UCSD-AML1 (cell line): Measurements from ENCODE around the gene VAV2.
"Not testable (repeated sequence)": the region's sequence is repeated elsewhere in the genome, so short reads cannot be mapped to it uniquely, and the experiment has no call there.

Experiments
- DNase-seq: peaks from one replicate; lab custom pipeline; 2025; ENCODE audit not compliant: unreplicated experiment; lab: John Stamatoyannopoulos, UW

VAV2 gene

DNA sequence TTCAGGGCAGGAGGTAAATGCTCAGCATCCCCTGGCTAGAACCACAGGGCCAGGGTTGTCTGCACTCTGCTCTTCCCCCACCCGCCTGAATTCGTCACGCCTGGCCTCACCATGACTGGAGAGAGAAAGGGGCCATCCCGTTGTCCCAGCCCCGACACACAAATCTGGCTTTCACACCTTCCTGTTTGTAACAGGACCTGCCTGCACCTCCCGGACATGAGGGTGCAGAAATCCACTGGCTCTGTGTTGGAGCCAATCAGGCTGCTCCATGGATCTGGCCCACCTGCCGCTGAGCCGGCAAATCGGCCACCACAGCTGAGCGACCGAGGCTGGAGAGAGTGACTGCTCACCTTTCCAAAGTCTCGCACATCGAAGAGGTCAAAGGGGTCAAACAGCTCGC lies 53.4 kb downstream of the VAV2 start:
- DNase-seq = no peak

DNA sequence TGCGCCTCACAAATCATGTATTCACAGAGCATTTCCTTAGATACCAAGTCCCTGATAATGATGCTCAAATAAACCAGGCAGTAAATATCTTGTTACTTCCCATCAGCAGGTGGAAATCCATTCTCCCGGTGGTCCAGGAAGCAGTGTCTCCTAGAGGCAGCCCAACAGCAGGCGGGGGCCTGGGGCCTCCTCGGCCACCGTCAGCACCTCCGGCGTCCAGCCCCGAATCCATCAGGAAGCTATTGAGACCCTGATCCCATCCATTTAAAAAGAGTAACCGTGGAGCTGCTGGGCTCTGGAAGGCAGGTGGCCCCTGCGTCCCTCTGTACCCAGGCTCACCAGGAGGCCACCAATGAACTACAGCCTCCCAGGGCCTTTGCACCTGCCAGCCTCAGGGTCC lies 54.0 kb downstream of the VAV2 start:
- DNase-seq = no peak

DNA sequence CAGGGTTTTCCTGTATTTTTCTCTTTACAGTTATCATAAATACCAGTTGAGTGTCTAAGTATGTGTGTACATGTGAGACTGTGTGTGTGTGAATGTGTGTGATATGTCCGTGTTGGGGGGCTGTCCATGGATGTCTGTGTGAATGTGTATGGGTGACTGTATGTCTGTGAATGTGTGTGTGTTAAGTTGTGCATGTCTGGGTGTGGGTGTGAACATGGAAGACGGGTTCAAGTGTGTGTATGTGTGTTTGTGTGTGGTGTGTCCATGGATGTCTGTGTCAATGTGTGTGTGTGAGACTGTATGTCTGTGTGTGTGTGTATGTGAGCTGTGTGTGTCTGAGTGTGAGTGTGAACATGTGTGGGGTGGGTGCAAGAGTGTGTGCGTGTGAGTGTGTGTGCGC lies 55.0 kb downstream of the VAV2 start:
- DNase-seq = no peak

DNA sequence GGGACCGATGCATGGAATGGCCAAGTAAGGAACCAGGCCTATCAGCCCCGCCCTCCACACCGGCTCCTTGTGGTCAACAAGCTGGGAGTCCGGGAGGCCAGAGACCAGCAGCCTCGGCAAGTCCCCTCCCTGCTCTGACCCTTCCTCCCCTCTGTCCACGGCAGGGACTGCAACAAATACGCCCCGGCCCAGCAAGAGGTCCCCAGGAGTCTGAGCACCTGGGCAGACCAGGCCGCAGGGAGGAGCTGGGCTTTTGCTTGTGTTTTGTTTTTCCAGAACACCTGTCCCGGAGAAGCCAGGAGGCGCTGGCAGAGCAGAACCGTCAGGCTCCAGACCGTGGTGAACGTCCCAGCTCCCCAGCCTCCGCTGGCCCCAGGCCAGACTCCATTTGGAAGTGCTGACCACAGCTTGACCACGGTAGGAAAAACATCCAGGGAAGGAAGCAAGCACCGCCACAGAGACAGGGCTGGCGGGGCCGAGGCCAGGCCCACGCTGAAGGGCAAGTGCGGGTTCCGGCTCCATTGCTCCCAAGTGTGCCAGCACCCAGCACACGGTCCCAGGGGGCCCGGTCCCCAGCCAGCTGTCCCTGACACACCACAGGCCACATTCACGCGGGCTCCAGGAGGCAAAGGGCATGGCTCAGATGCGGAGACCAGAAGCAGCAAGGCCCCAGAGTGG lies 56.7 kb downstream of the VAV2 start:
- no peak for DNase-seq

DNA sequence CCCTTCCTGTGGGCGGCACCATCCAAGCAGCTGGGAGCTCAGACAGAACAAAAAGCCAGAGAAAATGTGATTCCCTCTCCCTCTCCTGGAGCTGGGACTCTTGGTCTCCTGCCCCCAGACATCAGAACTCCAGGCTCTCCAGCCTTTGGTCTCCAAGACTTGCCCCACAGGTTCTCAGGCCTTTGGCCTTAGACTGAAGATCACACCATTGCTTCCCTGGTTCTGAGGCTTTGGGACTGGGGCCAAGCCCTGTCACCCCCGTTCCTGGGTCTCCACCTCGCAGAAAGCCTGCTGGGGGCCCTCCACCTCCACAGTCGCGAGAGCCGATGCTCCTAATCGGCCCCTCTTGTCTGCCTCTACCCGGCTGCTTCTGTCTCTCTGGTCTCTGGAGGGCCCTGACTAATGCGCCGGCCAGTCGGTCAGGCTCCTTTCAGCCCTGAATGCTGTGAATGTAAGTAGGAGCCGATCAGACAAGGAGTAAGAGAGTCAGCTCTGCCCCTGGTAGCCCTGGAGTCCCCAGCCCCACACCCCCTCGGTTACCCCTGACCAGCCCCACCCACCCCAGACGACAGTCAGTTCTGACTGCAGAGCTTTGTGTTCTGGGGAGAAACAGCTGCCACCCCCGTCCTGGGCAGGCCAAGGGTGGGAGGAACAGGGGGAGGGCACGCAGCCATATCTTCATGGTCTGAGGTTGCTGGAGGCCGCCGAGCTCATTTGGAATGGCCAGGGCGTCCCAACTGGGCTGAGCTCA lies 57.5 kb downstream of the VAV2 start:
- no peak for DNase-seq

DNA sequence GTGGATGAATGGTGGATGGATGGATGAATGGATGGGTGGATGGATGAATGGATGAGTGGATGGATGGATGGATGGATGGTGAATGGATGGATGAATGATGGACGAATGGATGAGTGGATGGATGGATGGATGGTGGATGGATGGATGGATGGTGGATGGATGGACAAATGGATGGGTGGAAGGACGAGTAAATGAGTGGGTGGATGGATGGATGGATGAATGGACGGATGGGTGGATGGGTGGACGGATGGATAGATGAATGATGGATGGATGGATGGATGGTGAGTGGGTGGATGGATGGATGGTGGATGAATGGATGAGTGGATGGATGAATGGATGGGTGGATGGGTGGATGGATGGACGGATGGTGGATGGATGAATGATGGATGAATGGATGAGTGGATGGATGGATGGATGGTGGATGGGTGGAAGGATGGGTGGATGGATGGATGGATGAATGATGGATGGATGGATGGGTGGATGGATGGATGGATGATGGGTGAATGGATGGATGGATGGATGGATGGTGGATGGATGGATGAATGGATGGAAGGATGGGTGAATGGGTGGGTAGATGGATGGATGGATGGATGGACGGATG lies 58.6 kb downstream of the VAV2 start:
- DNase-seq = no peak

DNA sequence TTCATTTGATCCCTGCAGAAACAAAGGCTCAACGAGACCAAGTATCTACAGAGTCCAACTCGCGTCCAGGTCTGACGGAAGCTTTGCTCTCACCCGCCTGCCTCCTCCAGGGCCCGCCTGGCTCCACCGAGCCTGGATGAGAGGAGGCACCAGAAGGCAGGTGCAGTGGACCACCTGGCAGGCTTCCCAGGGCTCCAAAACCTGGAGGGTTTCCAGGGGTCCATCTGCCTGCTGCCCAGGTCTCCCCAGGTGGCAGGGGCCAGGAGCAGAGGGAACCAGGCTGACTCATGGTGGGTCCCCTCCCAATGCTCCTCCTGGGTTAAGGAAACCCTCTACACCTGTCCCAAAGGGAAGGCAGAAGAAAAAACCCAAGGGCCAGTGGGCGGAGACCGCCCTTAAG lies 59.5 kb downstream of the VAV2 start:
- DNase-seq = no peak

DNA sequence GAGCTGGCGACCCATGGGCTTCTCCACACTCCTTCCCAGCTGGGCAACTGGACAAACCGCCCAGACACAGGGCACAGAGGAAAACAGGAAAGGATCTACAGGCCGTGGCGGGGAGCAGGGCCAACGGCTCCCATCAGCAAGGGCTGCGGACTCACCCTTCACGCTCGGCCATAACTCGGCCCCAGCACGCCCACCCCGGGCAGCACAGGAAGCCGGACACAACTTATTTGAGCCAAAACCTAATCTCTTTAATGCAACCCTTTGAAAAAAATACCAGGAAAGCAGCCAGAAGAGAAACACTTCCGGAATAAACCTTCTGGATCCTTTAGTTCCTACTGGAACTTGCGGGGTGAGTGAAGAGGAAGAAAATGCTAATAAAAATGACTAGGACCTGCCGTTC lies 59.9 kb downstream of the VAV2 start:
- no peak for DNase-seq

DNA sequence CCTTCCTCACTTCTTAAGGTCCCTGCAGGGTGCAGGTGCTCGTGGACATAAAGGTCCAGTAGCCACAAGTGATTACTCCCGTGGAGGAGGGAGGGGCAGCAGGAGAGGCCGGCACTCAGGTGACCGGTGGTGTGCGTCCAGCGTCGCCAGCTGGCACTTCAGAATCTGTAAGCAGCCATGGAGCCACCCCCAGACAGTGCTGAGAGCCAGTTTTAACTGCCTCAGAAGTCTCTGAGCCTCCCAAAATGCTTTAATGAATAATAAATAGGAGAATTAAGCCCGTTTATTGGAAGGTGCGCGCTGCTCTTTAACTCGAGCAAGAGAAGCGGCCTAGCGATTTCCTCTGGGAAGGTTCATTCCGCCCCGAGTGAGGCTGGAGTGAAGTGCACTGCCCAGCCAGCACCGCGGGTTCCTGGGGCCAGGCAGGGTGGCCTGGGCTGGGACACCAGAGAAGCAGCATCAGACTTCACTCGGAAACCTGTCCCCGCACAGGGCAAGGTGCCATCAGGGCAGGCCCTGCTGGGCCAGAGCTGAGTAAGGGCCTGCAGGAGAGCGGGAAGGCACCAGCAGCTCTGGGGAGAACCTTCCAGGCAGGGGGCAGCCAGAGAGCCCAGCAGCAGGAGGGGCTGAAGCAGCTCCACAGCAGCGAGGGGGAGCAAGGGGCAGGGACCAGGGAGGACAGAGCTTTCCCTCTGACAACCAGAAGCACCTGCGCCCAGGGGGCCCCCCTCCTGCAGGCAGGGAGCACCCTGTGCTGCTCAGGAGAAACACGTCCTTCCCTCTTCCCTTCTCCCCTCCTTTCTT lies 61.2 kb downstream of the VAV2 start:
- no peak for DNase-seq

DNA sequence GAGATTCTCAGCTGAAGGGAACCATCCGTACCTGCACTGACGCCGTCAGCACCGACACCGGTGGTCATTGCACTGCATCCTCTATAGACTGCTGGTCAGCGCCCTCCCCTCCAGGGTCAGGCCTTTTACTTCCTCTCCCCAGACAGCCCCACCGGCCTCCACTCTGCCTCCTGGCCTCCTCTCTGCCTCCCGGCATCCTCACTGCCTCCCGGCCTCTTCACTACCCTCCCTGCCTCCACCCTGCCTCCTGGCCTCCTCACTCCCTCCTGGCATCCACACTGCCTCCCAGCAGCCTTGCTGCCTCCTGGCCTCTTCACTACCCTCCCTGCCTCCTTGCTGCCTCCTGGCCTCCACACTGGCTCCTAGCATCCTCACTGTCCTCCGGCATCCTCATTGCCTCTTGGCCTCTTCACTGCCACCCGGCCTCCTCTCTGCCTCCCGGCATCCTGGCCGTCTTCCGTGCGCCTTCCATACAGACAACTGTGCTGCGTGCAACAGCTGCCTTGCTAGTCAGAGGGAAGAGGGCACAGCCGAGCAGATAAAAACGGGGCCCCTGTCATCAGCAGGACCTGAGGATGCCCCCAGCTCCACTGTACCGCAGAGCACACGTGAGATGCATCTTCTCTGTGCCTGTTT lies 62.0 kb downstream of the VAV2 start:
- DNase-seq = no peak

DNA sequence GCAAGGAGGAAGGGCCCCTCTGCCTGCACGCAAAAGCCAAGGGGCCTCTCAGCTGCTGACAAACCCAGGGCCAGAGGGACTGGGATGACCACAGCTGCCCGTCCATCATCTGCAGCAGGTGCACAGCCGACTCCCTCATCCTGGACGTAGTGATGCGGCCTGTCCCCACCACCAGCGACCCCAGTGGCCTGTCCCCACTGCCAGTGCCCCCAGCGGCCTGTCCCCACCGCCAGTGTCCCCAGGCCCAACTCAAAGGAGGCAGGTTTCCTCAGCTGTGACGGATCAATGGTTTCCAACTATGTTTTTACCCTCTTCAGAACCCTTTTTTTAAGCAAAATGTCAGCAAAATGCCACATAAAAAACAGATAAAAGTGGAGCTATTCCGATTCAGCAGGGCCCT lies 62.5 kb downstream of the VAV2 start:
- no peak for DNase-seq

DNA sequence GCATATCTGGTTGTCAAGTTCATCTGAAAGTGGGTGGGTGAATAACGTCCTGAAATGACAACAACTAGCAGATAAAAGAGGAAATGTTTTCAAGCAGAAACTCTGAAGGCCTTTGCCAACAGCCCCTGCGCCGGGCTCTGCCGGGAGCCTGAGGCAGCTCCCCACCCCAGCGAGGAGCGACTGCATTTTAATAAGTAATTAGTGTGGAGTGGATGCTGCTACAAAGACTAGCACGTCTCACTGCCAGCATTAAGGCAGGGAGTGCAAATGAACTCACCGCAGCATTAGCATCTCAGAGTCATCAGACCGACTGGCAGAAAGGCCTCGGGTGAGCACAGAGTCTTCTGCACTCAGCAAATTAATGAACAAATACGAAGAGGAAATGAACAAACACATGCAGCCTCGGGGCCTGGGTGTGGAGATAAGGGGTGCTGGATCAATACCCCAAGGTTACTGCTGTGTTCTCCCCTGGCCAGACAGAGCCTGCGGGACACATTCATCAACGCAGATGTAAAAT lies 63.8 kb downstream of the VAV2 start:
- no peak for DNase-seq

DNA sequence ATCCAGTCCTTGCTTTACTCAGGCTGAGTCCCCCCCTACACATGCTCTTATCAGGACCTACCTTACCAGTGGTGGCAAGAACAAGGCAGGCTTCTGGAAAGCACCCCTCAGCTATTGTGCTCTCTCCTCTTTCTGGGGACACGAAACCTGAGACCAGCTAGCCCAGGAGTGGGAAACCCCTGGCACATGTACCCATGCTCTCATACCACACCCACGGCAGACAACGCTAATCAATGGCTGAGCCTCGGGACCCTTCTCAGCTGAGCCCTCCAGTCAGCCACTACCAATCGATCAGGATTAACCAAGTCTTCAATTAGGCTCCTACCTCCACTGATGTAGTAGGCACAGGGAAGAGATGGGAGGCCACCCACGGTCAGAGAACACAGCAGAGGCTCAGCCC lies 65.1 kb downstream of the VAV2 start:
- no peak for DNase-seq

DNA sequence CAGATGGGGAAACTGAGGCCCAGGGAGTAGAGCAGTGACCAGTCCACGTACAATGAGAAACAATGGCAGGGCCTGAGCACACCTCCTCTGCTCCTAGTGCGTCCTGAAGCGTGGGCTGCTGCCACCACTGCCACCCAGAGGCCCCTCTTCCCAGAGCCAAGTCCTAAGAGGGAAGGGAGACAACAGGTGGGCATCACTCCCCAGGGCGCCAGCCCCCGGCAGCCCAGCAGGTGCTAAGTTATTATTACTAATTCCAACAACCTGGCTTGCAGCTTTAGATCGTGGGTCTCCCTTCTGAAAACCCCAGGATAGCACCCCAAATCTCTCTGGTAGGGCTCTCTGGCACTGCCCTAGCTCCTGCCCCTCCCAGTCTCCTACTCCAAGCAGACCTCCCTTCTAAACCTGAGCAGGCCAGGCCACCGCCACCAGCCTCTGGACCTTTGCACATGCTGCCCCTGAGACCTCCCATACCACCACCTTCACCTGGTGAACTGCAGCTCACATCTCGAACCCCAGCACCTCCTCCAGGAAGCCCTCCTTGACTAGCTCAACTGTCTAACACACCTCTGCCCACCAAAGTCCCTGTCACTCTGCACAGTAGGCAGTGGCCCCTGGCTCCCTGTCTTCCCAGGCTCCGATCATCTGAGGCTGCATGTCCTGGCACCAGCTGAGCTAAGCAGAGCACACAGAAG lies 65.8 kb downstream of the VAV2 start:
- DNase-seq = no peak

DNA sequence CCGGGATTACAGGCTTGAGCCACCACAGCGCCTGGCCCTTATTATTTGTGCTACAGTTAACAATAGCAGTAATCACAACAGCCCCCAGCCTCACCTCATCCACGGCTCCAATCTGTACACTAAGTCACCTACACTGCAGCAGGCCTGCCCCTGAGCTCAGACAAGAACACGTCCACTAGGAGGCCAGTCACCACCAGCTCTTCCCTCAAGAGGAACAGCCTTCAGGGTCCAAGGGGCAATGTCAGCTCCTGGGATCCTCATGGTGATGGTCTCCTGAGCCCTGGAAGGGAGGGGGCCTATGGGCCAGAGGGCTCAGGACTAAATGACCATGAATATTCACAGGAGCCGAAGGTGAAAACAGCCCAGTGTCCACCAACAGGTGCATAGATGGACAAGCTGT lies 67.7 kb downstream of the VAV2 start:
- no peak for DNase-seq

DNA sequence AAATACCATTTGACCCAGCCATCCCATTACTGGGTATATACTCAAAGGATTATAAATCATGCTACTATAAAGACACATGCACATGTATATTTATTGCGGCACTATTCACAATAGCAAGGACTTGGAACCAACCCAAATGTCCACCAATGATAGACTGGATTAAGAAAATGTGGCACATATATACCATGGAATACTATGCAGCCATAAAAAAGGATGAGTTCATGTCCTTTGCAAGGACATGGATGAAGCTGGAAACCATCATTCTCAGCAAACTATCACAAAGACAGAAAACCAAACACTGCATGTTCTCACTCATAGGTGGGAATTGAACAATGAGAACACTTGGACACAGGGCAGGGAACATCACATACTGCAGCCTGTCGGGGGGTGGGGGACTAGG lies 68.5 kb downstream of the VAV2 start:
- not testable (repeated sequence) for DNase-seq

DNA sequence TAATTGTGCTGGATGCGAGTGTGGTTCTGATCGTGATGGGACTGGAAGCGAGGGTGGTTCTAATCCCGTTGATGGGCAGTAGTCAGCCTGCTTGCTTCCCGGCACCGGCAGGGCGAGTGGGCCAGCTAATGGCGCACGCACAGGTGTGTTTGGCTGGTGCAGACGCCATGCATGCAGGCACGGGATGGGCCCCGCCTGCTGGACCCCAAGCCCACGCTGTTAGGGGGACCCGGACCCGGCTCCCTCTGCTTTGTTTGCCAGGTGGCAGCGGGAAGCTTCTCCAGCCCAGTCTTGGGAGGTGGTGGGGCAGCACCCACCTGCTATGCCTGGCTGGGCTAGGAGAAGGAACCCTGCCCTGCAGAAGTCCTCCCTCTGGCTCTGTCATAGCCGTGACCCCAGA lies 70.3 kb downstream of the VAV2 start:
- no peak for DNase-seq

DNA sequence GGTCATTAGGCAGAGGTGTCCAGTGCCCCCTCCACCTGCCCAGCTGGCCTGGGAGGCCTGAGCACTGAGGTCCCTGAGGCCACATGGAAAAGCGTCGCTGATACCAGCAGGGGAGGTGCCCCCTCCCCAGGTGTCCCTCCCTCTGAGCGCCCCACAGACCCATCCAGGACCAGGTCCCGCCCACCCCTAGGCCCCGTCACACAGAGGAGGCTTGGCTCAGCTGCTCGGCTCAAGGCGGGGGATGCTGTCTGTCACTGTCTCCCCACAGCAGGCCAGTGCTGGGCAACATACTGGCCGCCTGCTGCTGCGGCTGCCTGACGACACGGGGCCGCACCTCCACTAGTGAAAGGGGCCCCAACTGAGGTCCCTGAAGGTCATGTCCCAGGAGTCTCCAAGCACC lies 71.7 kb downstream of the VAV2 start:
- no peak for DNase-seq

DNA sequence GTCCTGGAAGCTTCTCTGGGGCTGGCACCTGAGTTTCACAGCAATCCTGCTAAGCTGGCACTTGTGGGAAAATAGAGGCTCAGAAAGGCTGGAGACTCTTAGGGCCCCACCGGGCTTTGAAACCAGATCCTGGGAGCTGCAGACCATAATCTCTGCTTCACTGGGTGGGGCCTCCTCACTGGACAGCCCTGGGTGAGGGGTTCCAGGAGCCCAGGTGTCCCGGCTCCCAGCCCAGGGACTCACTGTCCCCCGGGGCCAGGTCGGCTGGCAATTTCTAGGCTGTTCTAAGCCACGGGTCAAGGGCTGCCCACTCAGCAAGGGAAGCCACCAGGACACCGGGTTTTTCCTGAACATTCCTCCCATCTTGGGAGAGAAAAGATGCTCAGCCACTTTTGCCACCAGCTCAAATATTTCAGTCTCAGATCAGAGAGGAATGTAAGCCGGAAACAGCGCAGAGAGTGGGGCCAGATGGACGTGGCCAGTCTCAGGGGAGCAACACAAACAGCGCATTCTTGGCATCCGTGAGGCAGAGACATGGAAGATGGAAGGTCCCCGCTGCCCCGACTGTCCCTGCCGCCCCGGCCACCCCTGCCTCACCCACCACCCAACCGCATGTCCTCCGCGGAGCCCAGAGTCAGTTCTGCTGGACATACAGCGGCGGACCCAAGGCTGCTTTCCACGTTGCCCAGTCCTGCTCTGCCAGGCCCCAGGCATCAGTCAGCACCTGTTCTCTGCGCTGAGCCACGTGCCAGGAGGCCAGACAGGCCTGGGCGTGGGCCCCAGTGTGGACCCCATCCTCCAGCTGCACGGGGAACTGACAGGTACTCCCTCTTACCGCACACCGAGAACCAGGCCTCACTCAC lies 72.6 kb downstream of the VAV2 start:
- no peak for DNase-seq
